HEK293T (cell line): ENCODE results near the gene BHLHE23.

Experiments
- BHLHE40 ChIP-seq: fragments of 450-650 bp; IDR thresholded peaks from 2 replicates; pipeline ENCODE4 v1.6.1; 2016; ENCODE audit warnings: mild to moderate bottlenecking, moderate library complexity, borderline replicate concordance
- FOXK2 ChIP-seq: fragments of 450-650 bp; IDR thresholded peaks from 2 replicates; pipeline ENCODE4 v1.6.1; 2016; ENCODE audit warnings: mild to moderate bottlenecking
- SUZ12 ChIP-seq: fragments of 450-650 bp; IDR thresholded peaks from 2 replicates; pipeline ENCODE4 v1.6.1; 2016; ENCODE audit warnings: mild to moderate bottlenecking

DNA sequence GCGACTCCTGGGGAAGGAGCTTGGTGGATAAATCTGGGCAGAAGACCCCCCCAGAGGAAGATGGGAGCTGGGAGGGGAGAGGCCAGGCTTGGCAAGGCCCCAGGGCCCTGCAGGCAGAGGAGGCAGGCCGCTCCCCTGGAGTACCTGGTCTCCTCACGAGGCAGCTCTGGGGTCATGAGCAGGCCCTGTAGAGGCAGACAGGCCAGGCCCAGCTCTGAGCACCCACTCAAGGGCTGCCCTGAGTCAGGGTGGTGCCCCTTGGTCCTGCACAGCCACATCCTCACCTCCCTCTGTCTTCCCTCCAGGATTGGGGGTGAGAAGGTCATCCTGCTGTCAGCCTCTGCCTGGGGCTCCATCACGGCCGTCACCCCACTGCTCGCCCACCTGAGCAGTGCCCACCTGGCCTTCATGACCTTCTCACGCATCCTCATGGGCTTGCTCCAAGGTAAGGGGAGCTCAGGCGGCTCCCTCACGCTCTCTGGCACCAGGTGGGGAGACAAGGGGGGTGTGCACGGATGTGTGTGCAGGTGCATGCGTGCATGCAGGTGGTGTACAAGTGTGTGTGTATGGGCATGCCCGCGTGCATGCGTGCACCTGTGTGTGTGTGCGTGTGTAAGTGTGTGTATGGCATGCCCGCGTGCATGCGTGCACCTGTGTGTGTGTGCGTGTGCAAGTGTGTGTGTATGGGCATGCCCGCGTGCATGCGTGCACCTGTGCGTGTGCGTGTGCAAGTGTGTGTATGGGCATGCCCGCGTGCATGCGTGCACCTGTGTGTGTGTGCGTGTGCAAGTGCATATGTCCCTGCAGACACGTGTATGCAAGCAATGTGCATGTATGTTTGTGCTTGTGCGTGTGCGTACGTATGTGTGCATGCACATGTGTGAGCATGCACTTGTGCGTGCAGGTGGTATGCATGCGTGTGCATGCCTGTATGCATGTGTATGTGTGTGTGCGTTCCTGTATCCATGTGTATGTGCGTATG lies 49.3 kb downstream of the BHLHE23 start:
- TF ChIP-seq BHLHE40 = no peak
- TF ChIP-seq SUZ12 = no peak
- no peak for TF ChIP-seq FOXK2
